GM19239 (cell line): ENCODE data around the gene GJC2.

Experiments
- DNase-seq: peaks from one replicate; pipeline ENCODE4 v3.0.0; 2011; ENCODE audit warnings: low spot score; ENCODE audit not compliant: insufficient read length
- FAIRE-seq: peaks from 2 replicates; lab custom pipeline; 2011; peaks lifted over from hg19 to GRCh38; lab: Jason Lieb, UNC

The GJC2 gene

GRCh38 chr1:228155596-228156514, 6.1 kb downstream of the GJC2 start:
- DNase-seq: no peak
- FAIRE-seq: no peak

- DNase-seq: no peak
- no peak for FAIRE-seq
Measured at GRCh38 chr1:228156515-228156881, 6.8 kb downstream of the GJC2 start.

- DNase-seq (no peak), FAIRE-seq (no peak)
Measured at GRCh38 chr1:228156941-228157728, 7.4 kb downstream of the GJC2 start.

GRCh38 chr1:228157729-228158126, 8.0 kb downstream of the GJC2 start:
- FAIRE-seq (no peak), DNase-seq (no peak)

GRCh38 chr1:228158151-228159007, 8.6 kb downstream of the GJC2 start:
- DNase-seq (no peak), FAIRE-seq (no peak)

GRCh38 chr1:228159008-228159665, 9.4 kb downstream of the GJC2 start:
- FAIRE-seq (no peak), DNase-seq (no peak)

- FAIRE-seq: no peak
- DNase-seq: no peak
Measured at GRCh38 chr1:228160201-228160761, 10.6 kb downstream of the GJC2 start.

GRCh38 chr1:228161362-228161761, 11.6 kb downstream of the GJC2 start:
- FAIRE-seq: no peak
- DNase-seq: no peak

GRCh38 chr1:228161866-228162265, 12.1 kb downstream of the GJC2 start:
- no peak for DNase-seq
- no peak for FAIRE-seq

GRCh38 chr1:228162286-228163006, 12.7 kb downstream of the GJC2 start:
- DNase-seq (no peak), FAIRE-seq (no peak)

GRCh38 chr1:228163007-228163753, 13.4 kb downstream of the GJC2 start:
- DNase-seq (no peak), FAIRE-seq (no peak)

GRCh38 chr1:228163776-228164519, 14.2 kb downstream of the GJC2 start:
- FAIRE-seq: no peak
- no peak for DNase-seq

GRCh38 chr1:228164561-228165371, 15.0 kb downstream of the GJC2 start:
- FAIRE-seq: no peak
- no peak for DNase-seq

GRCh38 chr1:228165372-228166169, 15.8 kb downstream of the GJC2 start, which contains the start of gene IBA57:
TSS of gene IBA57 (plus strand) at chr1:228165804. CDS start at chr1:228165817, 13 bp downstream.
- DNase-seq (peak; percentile 97), FAIRE-seq (peak; percentile 93)

GRCh38 chr1:228166170-228166936, 16.6 kb downstream of the GJC2 start:
- FAIRE-seq (peak; percentile 75), DNase-seq (peak; percentile 40)
